ENCODE data around the gene NFIX.

NFIX gene

GRCh38 chr19:12990853-12991252 lies 4.4 kb upstream of the NFIX start:
- DNase-seq = no peak

GRCh38 chr19:12991296-12991695 lies 4.0 kb upstream of the NFIX start:
- no peak for DNase-seq

GRCh38 chr19:12992729-12993128 lies 2.5 kb upstream of the NFIX start:
- no peak for DNase-seq

GRCh38 chr19:12993562-12993961 lies 1.7 kb upstream of the NFIX start:
- DNase-seq = no peak

- DNase-seq = no peak
Observed at GRCh38 chr19:12995596-12996405, 526 bp downstream of the NFIX start.

- no peak for DNase-seq
Observed at GRCh38 chr19:12996406-12997094, 1.3 kb downstream of the NFIX start.

- no peak for DNase-seq
Observed at GRCh38 chr19:12997179-12997966, 2.1 kb downstream of the NFIX start.

- no peak for DNase-seq
Observed at GRCh38 chr19:12997967-12998940, 3.0 kb downstream of the NFIX start.

- no peak for DNase-seq
Observed at GRCh38 chr19:13001166-13001501, 5.9 kb downstream of the NFIX start.

- no peak for DNase-seq
Observed at GRCh38 chr19:13001502-13002165, 6.4 kb downstream of the NFIX start.

GRCh38 chr19:13002166-13002898 lies 7.1 kb downstream of the NFIX start:
- no peak for DNase-seq

GRCh38 chr19:13003081-13003480 lies 7.8 kb downstream of the NFIX start:
- no peak for DNase-seq

- no peak for DNase-seq
Observed at GRCh38 chr19:13004273-13004672, 9.0 kb downstream of the NFIX start.

GRCh38 chr19:13005253-13005652 lies 10.0 kb downstream of the NFIX start:
- no peak for DNase-seq

GRCh38 chr19:13005861-13006370 lies 10.6 kb downstream of the NFIX start:
- DNase-seq = no peak

- DNase-seq = no peak
Observed at GRCh38 chr19:13006431-13007281, 11.4 kb downstream of the NFIX start.

- no peak for DNase-seq
Observed at GRCh38 chr19:13007292-13008045, 12.2 kb downstream of the NFIX start.

- no peak for DNase-seq
Observed at GRCh38 chr19:13008926-13009787, 13.9 kb downstream of the NFIX start.
